ENCODE data around the gene CMPK1. TPM values are rescaled to one million over a fixed set of nuclear protein-coding genes. Genes with fewer than 3 reads are reported as not detected.
A peak's percentile ranks its signal among the peaks of the same experiment; 100 is the strongest.

Gene CMPK1
- total and polyA plus RNA-seq, 2 donors: 71.6 to 112 TPM

DNA sequence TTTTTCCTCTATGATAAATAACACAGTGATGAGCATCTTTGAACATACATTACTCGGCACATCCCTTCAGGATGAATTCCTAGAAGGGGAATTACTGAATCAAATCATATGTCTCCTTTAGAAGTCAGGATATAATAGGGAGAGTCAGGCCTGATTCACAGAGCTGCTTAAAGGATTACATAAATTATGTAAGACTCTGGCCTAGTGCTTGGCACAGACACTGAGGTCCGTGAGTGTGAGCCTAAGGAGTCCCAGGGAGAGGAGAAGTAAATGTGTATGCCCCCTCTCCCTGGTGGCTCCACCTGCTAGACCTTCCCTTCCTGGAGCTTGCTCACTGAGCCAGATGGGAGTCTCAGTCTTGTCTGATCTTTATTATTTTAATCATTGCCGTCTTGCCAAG is 73.9 kb downstream of the CMPK1 start:
- H3K27me3 ChIP-seq (ENCODE audit: control insufficient read depth in 2 of 2, insufficient read depth in 1 of 2, low read length in 1 of 2): peaks cover 3 to 37% of the 10 kb centered on the region in 2 donors

DNA sequence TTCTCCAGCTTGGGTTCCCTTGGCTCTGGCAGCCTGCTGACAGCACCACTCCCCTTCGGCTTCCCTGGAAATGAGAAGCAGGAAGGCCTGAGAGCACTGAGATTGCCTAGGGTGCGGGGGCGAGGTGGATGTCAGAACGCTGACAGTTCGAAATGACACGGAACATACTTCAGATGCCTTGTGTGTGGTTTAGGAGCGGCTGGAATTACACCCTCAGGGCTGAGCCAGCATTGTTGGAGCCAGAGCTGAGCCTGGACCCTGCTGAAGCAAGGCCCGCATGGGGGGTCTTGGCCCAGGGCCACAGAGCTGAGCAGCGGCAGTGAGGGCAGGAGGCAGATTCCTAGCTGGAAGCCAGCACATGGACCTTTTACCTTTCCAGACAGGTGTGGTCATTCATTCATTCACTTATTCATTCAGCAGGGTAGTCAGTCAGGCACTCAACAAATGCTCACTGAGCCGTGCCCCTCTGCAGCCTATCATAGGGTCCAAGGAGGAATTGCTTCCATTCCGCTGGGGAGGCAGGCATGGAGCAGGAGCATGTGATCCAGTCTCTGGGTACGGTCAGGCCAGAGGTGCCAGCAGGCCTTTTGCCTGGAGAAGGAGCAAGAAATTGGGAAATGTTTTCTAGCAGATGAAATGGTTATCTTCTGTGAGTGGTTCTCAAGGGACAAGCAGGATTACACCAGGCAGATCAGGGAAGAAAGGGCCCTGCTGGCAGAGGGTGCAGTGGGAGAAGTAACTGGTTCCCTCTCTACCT is 75.9 kb downstream of the CMPK1 start:
- H3K9me3 ChIP-seq (ENCODE audit: control insufficient read depth in 2 of 2, insufficient read depth in 1 of 2, low read length in 1 of 2): no peaks in the 10 kb centered on the region
- H3K36me3 ChIP-seq (ENCODE audit: control insufficient read depth in 2 of 2, insufficient read depth in 2 of 2, low read length in 1 of 2): no peaks in the 10 kb centered on the region
- no peak overlapping the region for H3K27ac ChIP-seq (ENCODE audit: low read depth in 1 of 2, low read length in 1 of 2)
- no peaks in the 10 kb centered on the region for H3K4me1 ChIP-seq (ENCODE audit: control insufficient read depth in 2 of 2, insufficient read depth in 2 of 2, low read length in 2 of 2)
- DNase-seq (ENCODE audit: low read depth in 6 of 9, low spot score in 9 of 9): no peak
- peaks cover 8 to 50% of the 10 kb centered on the region in 2 donors for H3K27me3 ChIP-seq (ENCODE audit: control insufficient read depth in 2 of 2, insufficient read depth in 1 of 2, low read length in 1 of 2)
- no peak overlapping the region for H3K4me3 ChIP-seq (ENCODE audit: low read length in 2 of 2)
- 95% methylated on average over 12 of the region's 12 CpGs for WGBS

More for the DNA sequence above, 73.9 kb downstream of the CMPK1 start:
- no peaks in the 10 kb centered on the region for H3K9me3 ChIP-seq (ENCODE audit: control insufficient read depth in 2 of 2, insufficient read depth in 1 of 2, low read length in 1 of 2)
- H3K36me3 ChIP-seq (ENCODE audit: control insufficient read depth in 2 of 2, insufficient read depth in 2 of 2, low read length in 1 of 2): no peaks in the 10 kb centered on the region
- WGBS: 95% methylated on average over 3 of the region's 3 CpGs
- H3K27ac ChIP-seq (ENCODE audit: low read depth in 1 of 2, low read length in 1 of 2): no peak overlapping the region
- no peak for DNase-seq (ENCODE audit: low read depth in 6 of 9, low spot score in 9 of 9)
- no peaks in the 10 kb centered on the region for H3K4me1 ChIP-seq (ENCODE audit: control insufficient read depth in 2 of 2, insufficient read depth in 2 of 2, low read length in 2 of 2)
- H3K4me3 ChIP-seq (ENCODE audit: low read length in 2 of 2): no peak overlapping the region

DNA sequence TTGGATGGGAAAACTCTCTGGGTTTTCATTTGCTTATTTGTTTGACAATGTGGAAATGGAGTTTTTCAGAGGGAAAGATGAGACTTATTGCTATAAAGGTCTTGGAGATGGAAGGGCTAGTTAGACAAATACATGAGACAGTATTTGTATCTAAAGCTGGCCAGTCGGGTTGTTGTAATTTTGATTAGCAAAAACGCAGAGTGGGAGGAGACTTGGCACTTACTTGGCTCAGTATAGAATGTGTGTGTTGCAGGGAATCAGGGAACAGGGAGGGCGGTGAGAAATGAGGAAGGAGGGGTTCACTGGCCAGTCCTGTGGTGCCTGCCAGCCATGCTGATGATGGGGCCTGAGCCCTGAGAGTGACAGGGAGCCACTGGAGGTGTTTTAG is 76.5 kb downstream of the CMPK1 start:
- peaks cover 10 to 56% of the 10 kb centered on the region in 2 donors for H3K27me3 ChIP-seq (ENCODE audit: control insufficient read depth in 2 of 2, insufficient read depth in 1 of 2, low read length in 1 of 2)
- no peaks in the 10 kb centered on the region for H3K9me3 ChIP-seq (ENCODE audit: control insufficient read depth in 2 of 2, insufficient read depth in 1 of 2, low read length in 1 of 2)
- 86% methylated on average over 3 of the region's 3 CpGs for WGBS
- H3K36me3 ChIP-seq (ENCODE audit: control insufficient read depth in 2 of 2, insufficient read depth in 2 of 2, low read length in 1 of 2): no peaks in the 10 kb centered on the region
- H3K27ac ChIP-seq (ENCODE audit: low read depth in 1 of 2, low read length in 1 of 2): no peak overlapping the region
- H3K4me1 ChIP-seq (ENCODE audit: control insufficient read depth in 2 of 2, insufficient read depth in 2 of 2, low read length in 2 of 2): no peaks in the 10 kb centered on the region
- H3K4me3 ChIP-seq (ENCODE audit: low read length in 2 of 2): no peak overlapping the region
- DNase-seq (ENCODE audit: low read depth in 6 of 9, low spot score in 9 of 9): no peak

DNA sequence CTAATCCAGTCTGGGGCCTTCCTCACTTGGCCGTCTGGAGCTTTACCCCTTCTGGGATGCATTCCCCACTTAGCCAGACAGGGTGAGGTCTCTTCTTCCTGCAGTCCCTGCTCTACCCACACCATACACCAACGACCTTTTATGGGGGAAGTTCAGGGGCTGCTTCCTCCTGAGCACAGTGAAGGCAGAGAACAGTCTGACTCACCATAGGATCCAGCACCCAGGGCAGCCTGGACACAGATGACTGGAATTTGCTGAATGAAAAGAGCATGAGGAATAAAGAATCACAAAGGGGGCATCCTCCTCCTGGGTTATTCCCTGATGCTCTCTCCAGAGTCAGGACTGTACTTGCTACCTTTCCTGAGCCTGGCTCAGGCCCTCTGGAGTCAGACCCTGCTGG is 77.8 kb downstream of the CMPK1 start:
- Histone ChIP-seq H3K27ac (ENCODE audit: low read depth in 1 of 2, low read length in 1 of 2) (no peak overlapping the region), H3K36me3 (ENCODE audit: control insufficient read depth in 2 of 2, insufficient read depth in 2 of 2, low read length in 1 of 2) (no peaks in the 10 kb centered on the region), H3K9me3 (ENCODE audit: control insufficient read depth in 2 of 2, insufficient read depth in 1 of 2, low read length in 1 of 2) (no peaks in the 10 kb centered on the region), H3K4me3 (ENCODE audit: low read length in 2 of 2) (no peak overlapping the region), H3K4me1 (ENCODE audit: control insufficient read depth in 2 of 2, insufficient read depth in 2 of 2, low read length in 2 of 2) (no peaks in the 10 kb centered on the region), H3K27me3 (ENCODE audit: control insufficient read depth in 2 of 2, insufficient read depth in 1 of 2, low read length in 1 of 2) (peaks cover 21 to 60% of the 10 kb centered on the region in 2 donors)
- no peak for DNase-seq (ENCODE audit: low read depth in 6 of 9, low spot score in 9 of 9)
- 50% methylated on average over 2 of the region's 2 CpGs for WGBS

DNA sequence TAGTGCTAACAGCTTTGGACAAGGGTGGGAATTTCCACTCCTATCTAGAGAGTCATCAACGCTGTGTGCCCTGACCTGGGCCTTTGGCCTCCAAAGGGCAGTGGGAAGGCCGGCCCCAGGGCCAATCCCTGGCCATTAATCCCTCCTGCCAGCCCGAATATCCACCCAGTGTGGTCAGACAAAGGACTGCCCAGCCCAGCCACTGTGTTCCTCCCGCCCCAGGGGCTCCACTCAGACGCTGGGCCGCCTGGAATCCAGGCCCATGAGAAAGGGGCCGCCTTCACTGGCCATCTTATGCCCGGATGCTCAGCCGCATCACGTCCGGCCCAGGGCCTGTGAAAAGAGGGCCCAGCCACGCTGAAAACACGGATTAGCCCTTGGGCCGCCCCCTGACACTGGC is 78.8 kb downstream of the CMPK1 start:
- Histone ChIP-seq H3K27me3 (ENCODE audit: control insufficient read depth in 2 of 2, insufficient read depth in 1 of 2, low read length in 1 of 2) (peaks cover 31 to 68% of the 10 kb centered on the region in 2 donors), H3K36me3 (ENCODE audit: control insufficient read depth in 2 of 2, insufficient read depth in 2 of 2, low read length in 1 of 2) (no peaks in the 10 kb centered on the region), H3K4me1 (ENCODE audit: control insufficient read depth in 2 of 2, insufficient read depth in 2 of 2, low read length in 2 of 2) (peaks cover 0 to 3% of the 10 kb centered on the region in 2 donors), H3K4me3 (ENCODE audit: low read length in 2 of 2) (no peak overlapping the region), H3K9me3 (ENCODE audit: control insufficient read depth in 2 of 2, insufficient read depth in 1 of 2, low read length in 1 of 2) (no peaks in the 10 kb centered on the region), H3K27ac (ENCODE audit: low read depth in 1 of 2, low read length in 1 of 2) (no peak overlapping the region)
- no peak for DNase-seq (ENCODE audit: low read depth in 6 of 9, low spot score in 9 of 9)
- 95% methylated on average over 14 of the region's 14 CpGs for WGBS

DNA sequence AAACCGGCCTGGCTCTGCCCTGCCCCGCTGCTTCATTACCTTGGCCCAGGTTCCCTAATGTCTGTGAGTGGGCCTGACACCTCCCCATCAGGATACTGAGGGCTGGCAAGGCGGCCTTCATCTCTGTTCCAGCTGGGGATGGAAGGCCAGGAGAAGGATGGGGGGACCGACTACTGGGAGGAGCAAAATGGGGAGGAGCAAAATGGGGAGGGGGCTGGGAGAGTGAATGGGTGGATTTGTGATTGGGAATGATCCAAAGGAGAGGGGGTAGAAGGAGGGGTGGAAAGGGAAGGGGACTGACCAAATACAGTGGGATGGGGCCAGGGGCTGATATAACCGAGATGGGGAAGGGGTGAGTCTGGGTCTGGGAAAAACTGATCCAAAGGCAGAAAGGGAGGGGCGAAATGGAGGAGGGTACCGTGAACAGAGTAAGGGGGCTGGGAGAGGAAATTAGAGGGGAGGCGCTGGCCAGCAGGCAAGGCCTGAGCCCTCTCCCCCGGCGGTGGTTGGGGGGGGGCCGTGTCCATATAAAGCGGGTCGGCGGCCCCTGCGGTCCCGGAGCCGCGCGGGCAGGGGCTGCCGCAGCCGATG is 82.2 kb downstream of the CMPK1 start, which contains the start of gene FOXE3:
Gene FOXE3, plus strand, starts transcription at position 558 of the 591 bp plus-strand sequence. Its CDS starts 31 bp downstream, at position 589.
- no peaks in the 10 kb centered on the region for H3K9me3 ChIP-seq (ENCODE audit: control insufficient read depth in 2 of 2, insufficient read depth in 1 of 2, low read length in 1 of 2)
- no peak within 1 kb of the TSS for H3K27ac ChIP-seq (ENCODE audit: low read depth in 1 of 2, low read length in 1 of 2)
- DNase-seq (ENCODE audit: low read depth in 6 of 9, low spot score in 9 of 9): no peak
- H3K36me3 ChIP-seq (ENCODE audit: control insufficient read depth in 2 of 2, insufficient read depth in 2 of 2, low read length in 1 of 2): no peaks in the 10 kb centered on the region
- peak within 1 kb of the TSS in 1 of 2 donors; percentile 16 for H3K4me3 ChIP-seq (ENCODE audit: low read length in 2 of 2)
- peaks cover 0 to 3% of the 10 kb centered on the region in 2 donors for H3K4me1 ChIP-seq (ENCODE audit: control insufficient read depth in 2 of 2, insufficient read depth in 2 of 2, low read length in 2 of 2)
- 38% methylated on average over 21 of the region's 21 CpGs for WGBS
- peaks cover 53 to 91% of the 10 kb centered on the region in 2 donors for H3K27me3 ChIP-seq (ENCODE audit: control insufficient read depth in 2 of 2, insufficient read depth in 1 of 2, low read length in 1 of 2)

DNA sequence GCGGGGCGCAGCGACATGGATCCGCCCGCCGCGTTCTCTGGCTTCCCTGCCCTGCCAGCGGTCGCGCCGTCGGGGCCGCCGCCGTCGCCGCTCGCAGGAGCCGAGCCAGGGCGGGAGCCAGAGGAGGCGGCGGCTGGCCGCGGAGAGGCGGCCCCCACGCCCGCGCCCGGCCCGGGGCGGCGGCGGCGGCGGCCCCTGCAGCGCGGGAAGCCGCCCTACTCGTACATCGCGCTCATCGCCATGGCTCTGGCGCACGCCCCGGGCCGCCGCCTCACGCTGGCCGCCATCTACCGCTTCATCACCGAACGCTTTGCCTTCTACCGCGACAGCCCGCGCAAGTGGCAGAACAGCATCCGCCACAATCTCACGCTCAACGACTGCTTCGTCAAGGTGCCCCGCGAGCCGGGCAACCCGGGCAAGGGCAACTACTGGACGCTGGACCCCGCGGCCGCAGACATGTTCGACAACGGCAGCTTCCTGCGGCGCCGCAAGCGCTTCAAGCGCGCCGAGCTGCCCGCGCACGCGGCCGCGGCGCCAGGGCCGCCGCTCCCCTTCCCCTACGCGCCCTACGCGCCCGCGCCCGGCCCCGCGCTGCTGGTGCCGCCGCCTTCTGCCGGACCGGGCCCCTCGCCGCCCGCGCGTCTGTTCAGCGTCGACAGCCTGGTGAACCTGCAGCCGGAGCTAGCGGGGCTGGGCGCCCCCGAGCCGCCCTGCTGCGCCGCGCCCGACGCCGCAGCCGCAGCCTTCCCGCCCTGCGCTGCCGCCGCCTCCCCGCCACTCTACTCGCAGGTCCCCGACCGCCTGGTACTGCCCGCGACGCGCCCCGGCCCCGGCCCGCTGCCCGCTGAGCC is 83.0 kb downstream of the CMPK1 start:
- H3K4me1 ChIP-seq (ENCODE audit: control insufficient read depth in 2 of 2, insufficient read depth in 2 of 2, low read length in 2 of 2): peaks cover 0 to 3% of the 10 kb centered on the region in 2 donors
- H3K27me3 ChIP-seq (ENCODE audit: control insufficient read depth in 2 of 2, insufficient read depth in 1 of 2, low read length in 1 of 2): peaks cover 53 to 93% of the 10 kb centered on the region in 2 donors
- no peaks in the 10 kb centered on the region for H3K9me3 ChIP-seq (ENCODE audit: control insufficient read depth in 2 of 2, insufficient read depth in 1 of 2, low read length in 1 of 2)
- DNase-seq (ENCODE audit: low read depth in 6 of 9, low spot score in 9 of 9): no peak
- no peaks in the 10 kb centered on the region for H3K36me3 ChIP-seq (ENCODE audit: control insufficient read depth in 2 of 2, insufficient read depth in 2 of 2, low read length in 1 of 2)
- WGBS: 3% methylated on average over 134 of the region's 134 CpGs
- H3K27ac ChIP-seq (ENCODE audit: low read depth in 1 of 2, low read length in 1 of 2): no peak overlapping the region
- H3K4me3 ChIP-seq (ENCODE audit: low read length in 2 of 2): peak overlapping the region in 1 of 2 donors; percentile 16

DNA sequence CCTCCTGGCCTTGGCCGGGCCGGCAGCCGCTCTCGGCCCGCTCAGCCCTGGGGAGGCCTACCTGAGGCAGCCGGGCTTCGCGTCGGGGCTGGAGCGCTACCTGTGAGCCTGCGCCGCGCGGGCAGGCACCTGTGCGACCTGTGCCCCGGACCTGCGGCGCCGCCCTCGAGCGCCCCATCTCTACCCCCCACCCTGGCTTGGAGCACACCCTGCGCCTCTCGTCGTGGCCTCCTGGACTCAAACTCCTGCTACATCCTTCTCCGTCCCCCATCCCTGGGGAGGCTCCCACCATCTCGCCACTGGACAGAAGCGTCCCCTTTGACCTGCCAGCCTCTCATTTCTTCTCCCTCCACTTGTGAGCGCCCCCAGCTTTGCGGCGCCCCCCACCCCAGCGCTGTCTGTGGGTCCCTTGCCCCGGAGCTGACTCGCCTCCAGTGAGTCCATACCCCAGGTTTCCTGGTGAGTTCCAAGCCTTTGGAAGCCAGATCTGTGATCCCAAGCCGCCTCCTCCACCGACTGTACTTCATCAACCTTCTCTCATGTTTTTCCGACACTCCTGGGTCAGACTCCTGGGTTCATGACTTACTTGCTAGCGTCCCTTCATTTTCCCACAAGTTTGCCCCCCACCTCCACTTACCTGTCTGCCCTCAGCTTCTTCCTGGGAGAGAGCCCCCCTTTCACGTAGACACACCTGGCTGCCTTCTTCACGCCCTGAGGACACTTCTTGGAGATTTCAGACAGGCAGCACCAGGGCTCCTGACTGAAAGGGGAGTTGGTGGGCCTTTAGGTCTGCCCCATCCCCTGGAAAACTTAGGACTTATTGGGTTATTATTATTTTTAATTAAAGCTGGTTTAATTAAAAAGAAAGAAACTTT is 83.8 kb downstream of the CMPK1 start:
- H3K9me3 ChIP-seq (ENCODE audit: control insufficient read depth in 2 of 2, insufficient read depth in 1 of 2, low read length in 1 of 2): no peaks in the 10 kb centered on the region
- H3K4me1 ChIP-seq (ENCODE audit: control insufficient read depth in 2 of 2, insufficient read depth in 2 of 2, low read length in 2 of 2): peaks cover 0 to 3% of the 10 kb centered on the region in 2 donors
- H3K27ac ChIP-seq (ENCODE audit: low read depth in 1 of 2, low read length in 1 of 2): no peak overlapping the region
- no peaks in the 10 kb centered on the region for H3K36me3 ChIP-seq (ENCODE audit: control insufficient read depth in 2 of 2, insufficient read depth in 2 of 2, low read length in 1 of 2)
- DNase-seq (ENCODE audit: low read depth in 6 of 9, low spot score in 9 of 9): no peak
- peaks cover 53 to 87% of the 10 kb centered on the region in 2 donors for H3K27me3 ChIP-seq (ENCODE audit: control insufficient read depth in 2 of 2, insufficient read depth in 1 of 2, low read length in 1 of 2)
- peak overlapping the region in 1 of 2 donors; percentile 16 for H3K4me3 ChIP-seq (ENCODE audit: low read length in 2 of 2)
- 43% methylated on average over 39 of the region's 39 CpGs for WGBS

All from thymus (tissue), 11 donors.